Hematopoietic multipotent progenitor cell treated with erythropoietin and hydrocortisone succinate and interleukin-3 and kit ligand, for 6 days (in vitro differentiated cells): ENCODE measurements around the gene AKR1C1.
"Not testable (repeated sequence)": the region's sequence is repeated elsewhere in the genome, so short reads cannot be mapped to it uniquely, and the experiment has no call there.

Experiments used
- DNase-seq: peaks from one replicate; pipeline ENCODE4 v3.0.0-alpha.2; 2015

The AKR1C1 gene

GRCh38 chr10:4962876-4963814 lies at the start of gene AKR1C1:
Gene AKR1C1, plus strand, starts transcription at chr10:4963415. Its CDS starts 30 bp downstream, at chr10:4963445.
- DNase-seq, result not testable (repeated sequence)

- DNase-seq, result no peak
These were observed 48.9 kb upstream of the AKR1C1 start for GRCh38 chr10:4914213-4914850.

DNA sequence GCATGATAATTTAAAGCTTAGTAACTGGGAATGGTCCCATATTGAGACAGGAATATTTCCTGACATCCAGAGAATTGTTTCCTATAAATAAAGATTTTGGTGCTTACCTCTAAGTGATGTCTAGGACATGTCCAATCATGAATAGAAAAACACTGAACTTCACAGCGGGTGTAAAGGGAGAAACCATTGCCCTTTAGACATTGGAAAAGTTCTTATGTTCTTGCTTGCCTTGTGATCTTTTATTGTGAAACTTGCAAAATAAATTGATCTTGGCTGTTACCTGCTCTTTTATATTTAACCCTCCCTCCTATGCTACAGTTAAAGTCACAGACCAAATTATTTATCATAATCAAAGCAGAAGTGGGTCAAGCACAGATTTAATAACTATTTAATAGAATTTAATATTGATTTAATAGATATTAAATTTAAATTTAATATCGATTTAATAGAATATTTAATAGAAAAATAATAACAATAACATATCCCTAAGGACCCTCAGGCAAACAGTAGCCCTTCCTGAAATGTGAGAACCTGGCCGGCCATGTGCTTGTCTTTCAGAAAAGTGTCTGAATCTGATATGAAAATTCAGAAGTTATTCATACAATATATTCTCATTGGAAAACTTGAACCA lies 47.0 kb upstream of the AKR1C1 start:
- DNase-seq, result no peak

DNA sequence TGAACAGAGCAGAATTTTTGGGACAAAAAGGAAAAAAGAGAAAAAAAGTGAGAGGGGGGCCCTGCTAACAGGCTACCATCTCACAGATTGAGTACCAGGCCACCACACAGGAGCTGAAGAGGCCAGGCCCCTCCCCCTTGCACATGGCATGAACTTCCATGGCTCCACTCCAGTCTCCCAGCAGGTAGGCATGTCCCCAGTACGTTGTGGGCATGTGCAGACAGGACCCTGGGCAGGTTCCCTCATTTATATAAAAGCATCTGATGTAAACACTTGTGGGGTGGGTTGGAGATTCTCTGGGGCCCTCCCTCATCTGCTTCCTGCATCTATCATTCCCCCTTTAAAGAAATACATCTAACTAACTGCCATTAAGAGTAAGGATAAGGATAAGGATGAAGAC lies 45.0 kb upstream of the AKR1C1 start:
- DNase-seq, result no peak

- DNase-seq, result not testable (repeated sequence)
These were observed 38.7 kb upstream of the AKR1C1 start for GRCh38 chr10:4924482-4924881.

- no peak for DNase-seq
These were observed 36.8 kb upstream of the AKR1C1 start for GRCh38 chr10:4926400-4926799.

DNA sequence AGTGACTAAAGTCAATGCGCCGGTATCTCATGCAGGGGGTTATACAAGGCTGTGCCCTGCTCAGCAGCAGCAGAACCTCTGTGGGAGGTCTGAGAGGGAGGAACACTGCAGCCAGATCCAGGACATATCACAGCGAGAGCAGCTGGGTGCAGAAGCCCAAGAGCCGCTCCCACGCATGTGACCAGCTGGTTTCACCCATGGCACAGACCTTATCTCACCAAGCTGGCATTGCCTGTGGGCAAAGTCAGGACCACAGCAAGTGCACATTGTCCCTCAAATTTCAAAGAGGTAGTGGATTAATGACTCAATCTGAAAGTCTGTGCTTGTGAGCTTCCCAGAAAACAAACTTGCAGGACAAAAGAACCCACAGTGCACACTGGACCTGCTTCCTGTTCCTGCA lies 31.6 kb upstream of the AKR1C1 start:
- DNase-seq, result peak; percentile 90

GRCh38 chr10:4934391-4934987 lies 28.7 kb upstream of the AKR1C1 start:
- no peak for DNase-seq

- DNase-seq, result no peak
These were observed 25.9 kb upstream of the AKR1C1 start for GRCh38 chr10:4937346-4937745.

GRCh38 chr10:4939224-4940072 lies 23.8 kb upstream of the AKR1C1 start:
- no peak for DNase-seq

- not testable (repeated sequence) for DNase-seq
These were observed 23.2 kb upstream of the AKR1C1 start for GRCh38 chr10:4940073-4940428.

GRCh38 chr10:4940909-4941308 lies 22.3 kb upstream of the AKR1C1 start:
- not testable (repeated sequence) for DNase-seq

DNA sequence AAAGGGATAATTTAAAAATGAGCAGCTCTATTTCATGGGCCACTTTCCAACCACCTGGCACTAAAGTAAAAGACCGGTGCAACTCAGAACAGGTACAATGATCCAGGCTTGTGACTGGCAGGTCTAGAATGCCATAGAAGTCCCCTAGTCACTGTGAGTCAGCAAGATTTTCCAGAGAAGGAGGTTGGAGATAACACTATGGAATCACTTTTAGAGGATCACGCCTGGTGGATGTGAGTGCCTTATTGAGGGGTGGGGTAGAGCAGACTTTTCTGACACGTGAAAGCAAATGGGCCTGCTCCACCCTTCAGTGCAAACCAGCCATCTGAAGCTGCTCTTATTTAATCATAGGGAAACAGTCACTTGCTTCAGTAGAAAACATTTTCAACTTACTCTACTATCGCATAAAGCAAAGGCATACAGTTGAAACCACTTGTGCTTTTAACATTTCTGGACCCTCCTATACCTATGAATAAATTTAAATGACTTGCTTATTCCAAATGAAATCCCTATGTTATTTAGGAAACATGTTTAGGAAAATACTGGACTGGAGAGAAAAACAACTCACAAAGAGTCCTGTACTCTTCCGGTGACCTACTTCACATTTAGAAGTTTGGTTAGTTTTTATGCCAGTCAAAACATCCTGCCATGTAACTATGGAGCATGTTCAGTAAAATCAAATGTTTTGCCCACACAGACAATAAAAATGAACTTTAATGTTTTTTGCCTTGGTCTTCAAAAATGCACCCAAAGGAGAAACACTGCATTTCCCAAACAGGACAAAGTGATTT lies 21.5 kb upstream of the AKR1C1 start:
- DNase-seq, result peak; percentile 71

GRCh38 chr10:4942931-4943330 lies 20.3 kb upstream of the AKR1C1 start:
- not testable (repeated sequence) for DNase-seq

DNA sequence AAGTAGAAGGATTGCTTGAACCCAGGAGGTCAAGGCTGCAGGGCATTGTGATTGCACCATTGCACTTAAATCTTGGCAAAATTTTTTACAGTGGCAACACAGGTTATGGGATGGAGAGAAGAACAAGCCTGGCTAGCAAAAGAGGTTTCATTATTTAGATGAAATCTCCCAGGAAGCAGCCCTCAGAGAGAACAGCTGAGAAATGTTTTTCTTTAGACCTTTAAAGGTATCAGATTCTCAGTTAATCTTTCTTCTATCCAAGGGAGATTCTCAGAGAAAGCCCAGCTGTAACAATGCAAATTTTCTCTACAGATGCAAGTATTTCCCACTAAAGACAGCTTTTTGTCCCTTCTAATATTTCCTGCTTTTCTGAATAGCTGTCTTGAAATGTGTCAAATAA lies 19.8 kb upstream of the AKR1C1 start:
- DNase-seq, result not testable (repeated sequence)

DNA sequence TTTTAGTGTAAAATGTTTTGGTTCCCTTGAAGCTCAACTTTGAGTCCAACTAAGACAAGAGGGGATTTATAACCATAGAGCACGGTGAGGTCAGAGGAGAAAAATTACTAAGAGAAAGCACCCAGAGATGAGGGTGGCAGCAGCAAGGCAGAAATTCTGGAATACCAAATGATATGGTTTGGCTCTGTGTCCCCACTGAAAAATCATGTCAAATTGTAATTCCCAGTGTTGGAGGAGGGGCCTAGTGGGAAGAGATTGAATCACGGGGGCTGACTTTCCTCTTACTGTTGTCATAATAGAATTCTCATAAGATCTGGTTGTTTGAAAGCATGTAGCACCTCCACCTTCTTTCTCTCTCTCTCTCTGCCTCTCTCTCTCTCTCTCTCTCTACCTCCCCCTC lies 19.4 kb upstream of the AKR1C1 start:
- no peak for DNase-seq

DNA sequence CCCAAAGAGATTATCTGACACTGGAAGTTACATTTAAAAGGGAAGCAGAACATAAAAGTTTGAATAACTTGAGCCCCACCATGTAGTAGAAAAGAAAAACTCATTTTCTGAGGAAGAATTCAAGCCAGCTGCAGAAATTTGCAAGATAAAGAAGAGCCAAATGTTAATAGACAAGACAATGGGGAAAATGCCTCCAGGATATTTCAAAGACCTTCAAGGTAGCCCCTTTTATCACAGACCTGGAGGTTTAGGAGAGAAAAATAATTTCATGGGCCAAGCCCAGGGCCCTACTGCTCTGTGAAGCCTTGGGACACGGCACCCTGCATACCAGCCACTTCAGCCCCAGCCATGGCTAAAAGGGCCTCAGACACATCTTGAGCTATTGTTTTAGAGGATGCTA lies 18.4 kb upstream of the AKR1C1 start:
- no peak for DNase-seq

DNA sequence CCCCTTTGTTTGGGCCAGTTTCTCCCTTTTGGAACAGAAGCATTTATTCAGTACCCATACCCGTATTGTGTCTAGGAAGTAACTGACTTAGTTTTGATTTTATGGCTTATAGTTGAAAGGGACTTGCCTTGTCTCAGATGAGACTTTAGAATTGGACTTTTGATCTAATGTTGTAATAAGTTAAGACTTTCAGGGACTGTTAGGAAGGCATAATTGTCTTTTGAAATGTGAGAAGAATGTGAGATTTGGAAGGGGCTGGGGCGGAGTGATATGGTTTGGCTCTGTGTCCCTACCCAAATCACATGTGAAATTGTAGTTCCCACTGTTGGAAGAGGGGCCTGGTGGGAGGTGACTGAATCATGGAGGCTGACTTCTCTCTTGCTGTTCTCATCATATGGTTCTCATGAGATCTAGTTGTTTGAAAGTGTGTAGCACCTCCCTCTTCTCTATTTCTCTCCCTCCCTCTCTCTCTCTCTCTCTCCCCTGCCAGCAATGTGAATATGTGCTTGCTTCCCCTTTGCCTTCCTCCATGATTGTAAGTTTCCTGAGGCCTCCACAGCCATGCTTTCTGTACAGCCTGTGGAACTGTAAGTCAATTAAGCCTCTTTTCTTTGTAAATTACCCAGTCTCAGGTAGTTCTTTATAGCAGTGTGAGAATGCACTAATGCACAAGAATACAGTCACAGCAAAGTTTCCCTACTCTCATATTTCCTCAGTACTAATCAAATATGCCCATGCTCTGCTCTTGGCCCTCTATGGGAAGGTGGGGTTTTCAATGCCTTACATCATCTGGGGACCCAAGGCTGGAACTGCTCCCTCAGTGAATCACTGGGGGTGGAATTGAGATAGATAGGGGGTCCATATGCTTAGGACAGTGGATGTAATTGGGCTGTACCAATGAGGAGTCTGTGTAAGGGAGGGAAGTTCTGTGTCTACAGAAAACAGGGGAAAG lies 17.2 kb upstream of the AKR1C1 start:
- no peak for DNase-seq

DNA sequence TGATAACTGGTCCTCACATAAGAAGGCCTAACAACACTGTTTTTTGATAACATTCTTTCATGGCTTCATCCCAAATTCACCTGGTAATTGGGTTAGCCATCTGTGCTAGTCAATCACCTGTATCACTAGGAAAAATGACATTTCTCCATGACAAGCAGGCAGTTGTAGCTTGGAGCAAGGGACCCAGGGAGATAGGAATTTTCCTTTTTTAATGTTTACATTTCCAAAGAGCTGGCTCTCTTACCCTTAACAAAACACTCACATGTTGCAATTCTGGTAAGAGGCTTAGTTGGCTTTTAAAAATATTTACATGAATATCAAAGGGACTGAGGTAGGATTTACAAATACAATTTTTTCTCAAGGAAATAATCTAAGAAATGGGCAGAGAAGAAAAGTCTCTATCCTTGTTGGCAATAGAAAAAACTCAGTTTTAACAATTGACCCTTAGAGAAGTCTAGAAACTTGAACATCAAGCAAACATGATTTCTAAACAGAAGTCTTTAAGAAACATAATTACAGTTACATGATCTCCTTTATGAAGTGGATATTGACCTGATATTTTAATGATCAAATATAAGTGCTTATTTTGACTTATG lies 16.1 kb upstream of the AKR1C1 start:
- no peak for DNase-seq
